ENCODE results near the gene ACO2.
A peak's percentile ranks its signal among the peaks of the same experiment; 100 is the strongest.

ACO2 gene

DNA sequence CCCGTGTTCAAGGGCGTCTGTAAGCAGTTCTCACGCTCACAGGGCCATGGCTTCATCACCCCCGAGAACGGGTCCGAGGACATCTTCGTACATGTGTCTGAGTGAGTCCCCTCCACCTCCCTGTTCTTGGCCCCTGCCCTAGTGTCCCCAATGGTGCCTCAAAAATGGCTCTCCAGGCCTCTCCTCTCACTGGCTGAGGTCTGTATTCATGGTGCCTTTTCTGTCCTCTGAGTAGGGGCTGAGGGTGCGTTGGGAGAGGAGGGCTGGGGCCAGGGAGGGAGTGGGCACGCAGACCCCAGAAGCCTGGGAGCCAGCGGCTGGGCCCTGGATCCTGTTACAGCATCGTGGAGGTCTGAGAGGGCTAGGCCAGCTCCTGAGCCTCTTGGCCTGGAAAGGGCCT lies 104.8 kb downstream of the ACO2 start:
- Histone ChIP-seq H4K20me1 (no peaks in the 10 kb centered on the region; the same call in 1 of the 2 replicates), H3K27me3 (no peaks in the 10 kb centered on the region), H3K27ac (no peak overlapping the region), H3K4me3 (no peak overlapping the region), H3K9me3 (no peaks in the 10 kb centered on the region), H3K4me2 (no peak overlapping the region), H3K9ac (no peak overlapping the region), H3K36me3 (peaks cover 10% of the 10 kb centered on the region; the same call in 1 of the 2 replicates), H3K4me1 (peaks cover 10% of the 10 kb centered on the region)
- TF ChIP-seq Cebpa-rat (IDR thresholded peaks at IDR 0.05), result no peak

DNA sequence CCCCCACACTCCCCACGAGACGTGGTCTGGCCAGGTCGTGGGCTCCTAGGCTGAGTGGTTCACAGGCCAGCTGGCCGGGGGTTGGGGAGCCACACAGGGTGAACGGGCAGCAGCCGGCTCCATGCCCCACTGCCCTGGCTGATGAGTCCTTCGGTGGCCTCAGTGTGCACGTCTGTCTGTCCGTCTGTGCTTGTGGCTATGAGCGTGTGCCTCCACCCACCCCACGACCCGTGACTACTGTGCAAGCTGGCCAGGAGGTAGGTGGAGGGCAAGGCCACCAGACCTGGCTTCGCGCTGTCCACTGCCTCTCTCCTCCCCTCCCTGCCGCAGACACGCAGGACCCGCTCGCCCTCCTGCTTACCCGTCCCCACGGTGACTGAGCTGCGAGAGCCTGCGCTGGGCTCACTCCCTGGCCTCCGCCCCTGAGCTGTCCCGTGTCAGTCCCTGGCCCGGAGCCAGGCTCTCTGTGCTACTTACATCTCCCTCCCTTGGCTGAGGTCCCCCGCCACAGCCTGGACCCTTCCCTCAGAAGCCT lies 106.0 kb downstream of the ACO2 start:
- Histone ChIP-seq H3K27me3 (no peaks in the 10 kb centered on the region), H3K4me1 (peaks cover 10% of the 10 kb centered on the region), H3K9me3 (no peaks in the 10 kb centered on the region), H4K20me1 (no peaks in the 10 kb centered on the region; the same call in 1 of the 2 replicates), H3K4me2 (no peak overlapping the region), H3K36me3 (peaks cover 22% of the 10 kb centered on the region; the same call in 1 of the 2 replicates), H3K9ac (no peak overlapping the region), H3K4me3 (no peak overlapping the region), H3K27ac (no peak overlapping the region)
- no peak for TF ChIP-seq Cebpa-rat (IDR thresholded peaks at IDR 0.05)

DNA sequence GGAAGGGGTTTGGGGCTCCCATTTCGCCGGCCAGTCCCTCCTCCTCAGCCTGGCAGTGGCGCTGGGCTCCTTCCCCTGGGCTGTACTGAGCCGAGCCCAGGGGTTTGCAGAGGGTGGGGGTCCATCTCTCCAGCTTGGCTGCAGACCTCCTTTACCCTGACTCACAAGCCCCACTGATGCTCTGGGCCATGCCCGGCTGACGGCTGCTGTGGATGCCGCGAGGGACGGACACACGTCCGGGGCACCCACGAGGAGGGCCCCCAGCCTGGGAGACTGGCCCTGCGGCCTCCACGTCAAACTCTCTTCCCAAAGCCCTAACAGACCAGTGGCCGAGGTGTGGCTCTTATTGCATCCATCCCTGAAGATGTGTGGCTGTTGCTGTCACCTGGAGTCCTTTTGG lies 106.6 kb downstream of the ACO2 start:
- H3K9ac ChIP-seq, result no peak overlapping the region
- peaks cover 10% of the 10 kb centered on the region for H3K4me1 ChIP-seq
- no peak overlapping the region for H3K4me2 ChIP-seq
- H4K20me1 ChIP-seq, result no peaks in the 10 kb centered on the region; the same call in 1 of the 2 replicates
- H3K27ac ChIP-seq, result no peak overlapping the region
- H3K9me3 ChIP-seq, result no peaks in the 10 kb centered on the region
- H3K4me3 ChIP-seq, result no peak overlapping the region
- TF ChIP-seq Cebpa-rat (IDR thresholded peaks at IDR 0.05), result no peak
- peaks cover 28% of the 10 kb centered on the region; the same call in 1 of the 2 replicates for H3K36me3 ChIP-seq
- no peaks in the 10 kb centered on the region for H3K27me3 ChIP-seq

DNA sequence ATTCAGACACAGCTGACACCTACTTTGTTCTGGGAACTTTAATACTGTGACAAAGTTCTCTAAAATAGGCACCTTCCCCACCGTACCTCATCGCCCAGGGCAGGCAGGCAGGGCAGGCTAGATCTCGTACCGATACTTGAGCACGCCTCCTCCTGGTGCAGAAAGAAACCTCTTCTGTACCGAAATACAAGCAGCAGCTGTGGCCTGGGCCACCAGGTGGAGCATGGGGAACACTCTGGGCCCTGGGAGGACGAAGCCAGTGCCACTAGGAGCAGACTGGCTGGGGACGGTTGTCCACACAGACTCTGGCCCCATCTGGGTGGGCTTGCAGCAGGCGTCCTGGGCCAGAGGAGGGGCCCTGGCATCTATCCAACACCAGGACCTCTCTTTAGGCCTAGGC lies 108.0 kb downstream of the ACO2 start:
- Histone ChIP-seq H3K4me1 (peaks cover 10% of the 10 kb centered on the region), H3K4me2 (peak overlapping the region; percentile 41), H3K9ac (no peak overlapping the region), H3K27ac (no peak overlapping the region), H3K9me3 (no peaks in the 10 kb centered on the region), H3K4me3 (no peak overlapping the region), H3K27me3 (no peaks in the 10 kb centered on the region), H4K20me1 (no peaks in the 10 kb centered on the region; the same call in 1 of the 2 replicates), H3K36me3 (peaks cover 32% of the 10 kb centered on the region; the same call in 1 of the 2 replicates)
- TF ChIP-seq Cebpa-rat (IDR thresholded peaks at IDR 0.05), result no peak

DNA sequence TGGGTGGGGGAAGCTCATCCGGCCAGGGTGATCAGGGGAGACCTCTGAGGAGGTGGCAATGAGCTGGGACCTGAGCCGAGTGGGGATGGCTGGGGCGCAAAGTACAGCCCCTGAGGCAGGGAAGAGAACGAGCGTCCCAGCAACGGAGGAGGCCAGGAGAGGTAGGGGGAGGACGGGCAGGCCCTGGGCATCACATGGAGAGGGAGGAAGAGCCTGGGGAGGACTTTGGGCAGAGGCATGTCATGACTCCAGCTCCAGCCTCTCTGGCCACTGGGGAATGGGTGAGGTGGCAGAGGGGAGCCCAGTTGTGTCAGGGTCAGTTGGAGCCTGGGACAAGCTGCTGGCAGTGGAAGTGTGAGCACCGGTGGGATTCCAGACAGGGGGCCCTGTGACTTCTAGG lies 109.2 kb downstream of the ACO2 start:
- peaks cover 45% of the 10 kb centered on the region; the same call in 1 of the 2 replicates for H3K36me3 ChIP-seq
- H3K27me3 ChIP-seq, result no peaks in the 10 kb centered on the region
- H3K4me2 ChIP-seq, result no peak overlapping the region
- peaks cover 10% of the 10 kb centered on the region for H3K4me1 ChIP-seq
- H3K27ac ChIP-seq, result no peak overlapping the region
- H3K9me3 ChIP-seq, result no peaks in the 10 kb centered on the region
- no peak for TF ChIP-seq Cebpa-rat (IDR thresholded peaks at IDR 0.05)
- H3K9ac ChIP-seq, result no peak overlapping the region
- H3K4me3 ChIP-seq, result no peak overlapping the region
- H4K20me1 ChIP-seq, result no peaks in the 10 kb centered on the region; the same call in 1 of the 2 replicates

Data from BLaER1 (cell line).